ENCODE results near the gene SETD3.

GRCh38 chr14:99363051-99363450 lies 117.6 kb downstream of the SETD3 start:
- TF ChIP-seq CTCF (IDR thresholded peaks at IDR 0.05) (no peak), POLR2A (IDR thresholded peaks at IDR 0.05) (no peak)

Data from right lobe of liver (tissue), 4 donors.